K562 (cell line): ENCODE results near the gene AGPAT4. TPM values are rescaled to one million over a fixed set of nuclear protein-coding genes. Genes with fewer than 3 reads are reported as not detected.

ENCODE experiments used
- ATAC-seq: fragments of 200-7000 bp; cut with Tn5 transposase; 3 replicates; pipeline ENCODE4 v1.9.1; 2020; ENCODE audit warnings: moderate library complexity
- BruUV-seq: library from RNA; stranded (reverse); fragments of 400-500 nt; replicated peaks from 2 replicates; lab custom pipeline; 2021; lab: Mats Ljungman, UMichigan
- CTCF ChIA-PET: fragments of 300-600 bp; formaldehyde crosslinking; extraction: SDS; loops from one replicate; lab custom pipeline; 2021; ENCODE audit warnings: low intra/inter-chr PET ratio; lab: Yijun Ruan, JAX
- POLR2A ChIA-PET: fragments of 300-600, 350-650 bp; sonication (Branson Sonifier 250); formaldehyde crosslinking; extraction: SDS; loops from one replicate; lab custom pipeline; 2021; ENCODE audit warnings: antibody characterized with exemption, inconsistent platforms; lab: Yijun Ruan, JAX
- DNase-seq, 4 experiments: peaks; one replicate each; pipeline versions ENCODE4 v3.0.0 to v3.0.0-alpha.2; 2011 to 2018; ENCODE audit warnings: low spot score in 3 of 4, mixed read lengths in 3 of 4; ENCODE audit errors: extremely low read depth in 1 of 4
- FAIRE-seq: peaks from 2 replicates; lab custom pipeline; 2011; peaks lifted over from hg19 to GRCh38; lab: Jason Lieb, UNC
- H2AFZ ChIP-seq: 2 replicates; pipeline ENCODE4 v1.6.0; 2011; ENCODE audit warnings: low read depth, low read length, control low read depth, inconsistent platforms
- H3K27ac ChIP-seq: fragments of 200-600 bp; 3 replicates; pipeline ENCODE4 v1.8.0; 2011; ENCODE audit warnings: low read depth, mild to moderate bottlenecking, control low read depth, inconsistent platforms, low read length, moderate library complexity, mixed read lengths; ENCODE audit errors: extremely low read depth
- H3K27me3 ChIP-seq, 2 experiments: fragments of 300-600 bp in 1 of 2; 2 replicates in 1 of 2; 3 replicates in 1 of 2; pipeline versions ENCODE4 v1.6.0 to v1.8.0; 2011; ENCODE audit warnings: inconsistent platforms in 2 of 2, low read length in 2 of 2, mild to moderate bottlenecking in 1 of 2, mixed read lengths in 1 of 2, moderate library complexity in 1 of 2; ENCODE audit not compliant: control insufficient read depth in 2 of 2, insufficient read depth in 2 of 2
- H3K36me3 ChIP-seq: fragments of 300-600 bp; 3 replicates; pipeline ENCODE4 v1.8.0; 2011; ENCODE audit warnings: mild to moderate bottlenecking, low read length, inconsistent platforms; ENCODE audit not compliant: control insufficient read depth, insufficient read depth
- H3K4me1 ChIP-seq, 2 experiments: fragments of 200-600 bp in 1 of 2; replicated peaks in 1 of 2; 2 replicates in 1 of 2; 3 replicates in 1 of 2; pipeline versions ENCODE4 v1.5.1 to v1.8.0; 2011; ENCODE audit warnings: inconsistent platforms in 2 of 2, low read length in 2 of 2, mild to moderate bottlenecking in 1 of 2, mixed read lengths in 1 of 2, moderate library complexity in 1 of 2; ENCODE audit not compliant: control insufficient read depth in 2 of 2, insufficient read depth in 2 of 2
- H3K4me2 ChIP-seq: 2 replicates; pipeline ENCODE4 v1.6.1; 2011; ENCODE audit warnings: low read length, control low read depth, inconsistent platforms, mixed read lengths; ENCODE audit not compliant: insufficient read depth
- H3K4me3 ChIP-seq: fragments of 200-600 bp; sonication (generic), shearing (Covaris generic); 2 replicates; pipeline ENCODE4 v1.5.1; 2016; ENCODE audit warnings: control low read depth, inconsistent platforms
- H3K79me2 ChIP-seq: fragments of 200-600 bp; 3 replicates; pipeline ENCODE4 v1.8.0; 2011; ENCODE audit warnings: low read length, inconsistent platforms; ENCODE audit not compliant: control insufficient read depth, insufficient read depth
- H3K9ac ChIP-seq, 2 experiments: 2 replicates each; pipeline versions ENCODE4 v1.6.0 to v1.6.1; 2011; ENCODE audit warnings: low read depth in 2 of 2, low read length in 2 of 2, control low read depth in 1 of 2, inconsistent platforms in 1 of 2, mild to moderate bottlenecking in 1 of 2, mixed read lengths in 1 of 2; ENCODE audit not compliant: insufficient read depth in 1 of 2
- H3K9me1 ChIP-seq: one replicate; pipeline ENCODE4 v1.6.0; 2011; ENCODE audit warnings: inconsistent platforms, mild to moderate bottlenecking, low read length, moderate library complexity; ENCODE audit not compliant: control insufficient read depth, insufficient read depth
- H3K9me3 ChIP-seq: replicated peaks from 2 replicates; pipeline ENCODE4 v1.5.1; 2011; ENCODE audit warnings: low read depth, low read length, inconsistent platforms; ENCODE audit not compliant: control insufficient read depth, insufficient read depth
- H4K20me1 ChIP-seq: replicated peaks from 2 replicates; pipeline ENCODE4 v1.6.1; 2011; ENCODE audit warnings: low read length, inconsistent platforms, mixed read lengths; ENCODE audit not compliant: control insufficient read depth, insufficient read depth
- BRCA1 ChIP-seq, 2 experiments: fragments of 450-650 bp in 1 of 2; sonication (generic) in 1 of 2; formaldehyde crosslinking in 1 of 2; IDR thresholded peaks; 2 replicates each; pipeline versions ENCODE4 v1.5.0 to v1.6.1; 2017 to 2020; ENCODE audit warnings: mild to moderate bottlenecking in 1 of 2, missing genetic modification reagents in 1 of 2
- ELK3 ChIP-seq: fragments of 450-650 bp; formaldehyde crosslinking; IDR thresholded peaks from 2 replicates; pipeline ENCODE4 v1.4.0; 2020; ENCODE audit warnings: mild to moderate bottlenecking
- ESRRB ChIP-seq: fragments of 250-450 bp; sonication (Bioruptor Pico); IDR thresholded peaks from 2 replicates; pipeline ENCODE4 v1.5.0; 2020; ENCODE audit warnings: mild to moderate bottlenecking, moderate library complexity, borderline replicate concordance
- FOXA3 ChIP-seq, 2 experiments: fragments of 450-650 bp in 1 of 2; sonication (generic) in 1 of 2; formaldehyde crosslinking; IDR thresholded peaks in 1 of 2; conservative IDR thresholded peaks in 1 of 2; 2 replicates each; pipeline versions ENCODE4 v1.4.0 to v1.8.0; 2020 to 2022; ENCODE audit warnings: mild to moderate bottlenecking in 2 of 2, missing genetic modification reagents in 1 of 2
- KLF13 ChIP-seq: fragments of 450-650 bp; IDR thresholded peaks from 2 replicates; pipeline ENCODE4 v1.6.1; 2016; ENCODE audit warnings: missing genetic modification characterization, low read depth, mild to moderate bottlenecking, missing compliant biosample characterization, moderate library complexity, borderline replicate concordance
- LEF1 ChIP-seq: fragments of 450-650 bp; IDR thresholded peaks from 2 replicates; pipeline ENCODE4 v1.6.1; 2016; ENCODE audit warnings: mild to moderate bottlenecking
- NFIX ChIP-seq: fragments of 250-450 bp; sonication (Bioruptor Pico); IDR thresholded peaks from 2 replicates; pipeline ENCODE4 v1.4.0; 2020; ENCODE audit warnings: low read depth, mild to moderate bottlenecking, moderate library complexity
- POLR2H ChIP-seq: IDR thresholded peaks from 2 replicates; pipeline ENCODE4 v1.6.1; 2016; ENCODE audit warnings: missing genetic modification characterization, low read depth, mild to moderate bottlenecking, control low read depth, missing compliant biosample characterization, moderate library complexity
- POLR3A ChIP-seq: IDR thresholded peaks from 2 replicates; pipeline ENCODE4 v1.6.1; 2011; ENCODE audit warnings: borderline replicate concordance, mild to moderate bottlenecking, moderate library complexity; ENCODE audit not compliant: insufficient read length, insufficient read depth; ENCODE audit errors: extremely low read depth
- RFX5 ChIP-seq: IDR thresholded peaks from 2 replicates; pipeline ENCODE4 v1.6.1; 2011; ENCODE audit warnings: low read depth, mild to moderate bottlenecking, improper control_type of control experiment, low read length
- RHOXF2B ChIP-seq: fragments of 250-450 bp; sonication (Bioruptor Pico); conservative IDR thresholded peaks from 2 replicates; pipeline ENCODE4 v1.5.1; 2021
- THAP12 ChIP-seq: fragments of 250-450 bp; sonication (Bioruptor Pico); IDR thresholded peaks from 2 replicates; pipeline ENCODE4 v1.9.0; 2021; ENCODE audit warnings: mild to moderate bottlenecking, inconsistent platforms
- XRCC4 ChIP-seq: IDR thresholded peaks from one replicate; pipeline ENCODE4 v1.6.1; 2011; ENCODE audit not compliant: insufficient read depth, insufficient read length; ENCODE audit errors: extremely low read depth
- WGBS: fragments of 100-300 bp; shearing (Covaris generic); methylation state at CpG from one replicate; pipeline ENCODE4 v1.1.6; 2016; ENCODE audit warnings: low coverage, mixed read lengths; ENCODE audit not compliant: insufficient coverage; ENCODE audit errors: missing lambda C conversion rate; 5-methylcytosine and 5-hydroxymethylcytosine counted together
- in situ Hi-C: fragments of 300-500 bp; cut with MboI; formaldehyde crosslinking; loops from 4 replicates; pipeline ENCODE4 v1.15.0; 2018; ENCODE audit warnings: inconsistent platforms, mixed read lengths
- intact Hi-C: fragments of 100-400 bp; cut with micrococcal nuclease; formaldehyde crosslinking; loops from 2 replicates; pipeline ENCODE4 v1.14.2; 2022
- polyA plus RNA-seq, 8 experiments: library from polyadenylated mRNA; depleted of rRNA in 4 of 8; stranded (reverse) in 5 of 8; unstranded in 3 of 8; fragments of >200 nt; fragmentation: Nextera tagmentation in 2 of 8; fragmentation: Illumina TruSeq in 1 of 8; extraction: Ambion mirVana in 2 of 8; extraction: Trizol in 1 of 8; gene quantifications; 2 replicates each; pipeline versions ENCODE4 v1.2.1 to v1.2.3, GENCODE V29; 2011 to 2014; ENCODE audit warnings: inconsistent platforms in 1 of 8, missing spikeins in 1 of 8
- total RNA-seq, 7 experiments: library from RNA; depleted of rRNA in 6 of 7; stranded (reverse); fragments of >200 nt in 6 of 7; fragmentation: Illumina TruSeq in 2 of 7; extraction: Trizol in 2 of 7; gene quantifications; 2 replicates each; pipeline versions ENCODE4 v1.2.1 to v1.2.3, GENCODE V29; 2011 to 2021; ENCODE audit warnings: low replicate concordance in 1 of 7

Gene AGPAT4
- total and polyA plus RNA-seq, 9 of the 15 experiments (the other 6 are each of a cell fraction or from before 2014, with no cell fraction given): 2.2 to 15.0 (median 5.7) TPM

GRCh38 chr6:161274488-161274858 is 612 bp upstream of the AGPAT4 start (continued):
- TF ChIP-seq RHOXF2B (CRISPR knock-in tag): no peak

GRCh38 chr6:161273274-161273751 is 548 bp downstream of the AGPAT4 start:
- H3K9ac ChIP-seq: peak overlapping the region; percentile 57 to 88; a peak in 3 of 4 replicates
- DNase-seq (peak in 3 of 4 experiments; percentile 37 to 66 (median 54)), ATAC-seq (peak; percentile 29; the same call in 2 of the 3 replicates)
- TF ChIP-seq ESRRB (CRISPR knock-in tag) (no peak), FOXA3 (CRISPR knock-in tag; conservative IDR thresholded peaks at IDR 0.05 in 1 of 2, IDR thresholded peaks at IDR 0.05 in 1 of 2) (0 out of 4 replicates have a peak, but pooled peaks of 1 of the 2 experiments have one; percentile 47), BRCA1 (IDR thresholded peaks at IDR 0.05) (no peak), BRCA1 (CRISPR knock-in tag; IDR thresholded peaks at IDR 0.05) (no peak), NFIX (CRISPR knock-in tag) (no peak), THAP12 (no peak), XRCC4 (no peak), ELK3 (CRISPR knock-in tag) (no peak), KLF13 (no peak), RFX5 (no peak), POLR2H (no peak), LEF1 (peak; percentile 24; the same call in 1 of the 2 replicates), POLR3A (no peak)

More at GRCh38 chr6:161273274-161273751, 548 bp downstream of the AGPAT4 start:
- no peaks in the 10 kb centered on the region for H3K27me3 ChIP-seq
- H3K9me1 ChIP-seq: no peaks in the 10 kb centered on the region
- 4% methylated on average over 6 of the region's 11 CpGs for WGBS
- no peaks in the 10 kb centered on the region for H4K20me1 ChIP-seq
- in situ Hi-C loops (no loop called here), intact Hi-C loops (loop anchor here (1.0 to 10.0 kb wide), 4 partner anchors 18 to 479 kb away; no protein-coding TSS in a partner anchor)
- ChIA-PET POLR2A (interaction anchor here (0.7 to 2.9 kb wide), 8 partner anchors 11 to 172 kb away, joined by 3 to 23 read pairs (median 4); no protein-coding TSS in a partner anchor), CTCF (interaction anchor here (0.6 kb wide), 1 partner anchor 19 kb away, joined by 4 read pairs; no protein-coding TSS in a partner anchor)
- FAIRE-seq: no peak
- H3K79me2 ChIP-seq: peaks cover 21% of the 10 kb centered on the region
- peak overlapping the region; percentile 40 for H3K27ac ChIP-seq
- H3K4me3 ChIP-seq: peak overlapping the region; percentile 58
- peak overlapping the region; percentile 93 for H3K4me2 ChIP-seq
- no TSS peak for BruUV-seq
- peaks cover 4 to 37% of the 10 kb centered on the region in 2 experiments for H3K4me1 ChIP-seq
- no peaks in the 10 kb centered on the region for H3K9me3 ChIP-seq
- no peaks in the 10 kb centered on the region for H3K36me3 ChIP-seq
- H2AFZ ChIP-seq: peak overlapping the region; percentile 49; the same call in 1 of the 2 replicates
